BJ (cell line): ENCODE results near the gene CYP46A1. TPM values are rescaled to one million over a fixed set of nuclear protein-coding genes. Genes with fewer than 3 reads are reported as not detected.
"Not testable (repeated sequence)": the region's sequence is repeated elsewhere in the genome, so short reads cannot be mapped to it uniquely, and the experiment has no call there.

Source experiments
- CTCF ChIA-PET: fragments of 350-600 bp; formaldehyde crosslinking; extraction: SDS; loops from one replicate; lab custom pipeline; 2021; ENCODE audit warnings: antibody characterized with exemption, inconsistent platforms; lab: Yijun Ruan, JAX
- POLR2A ChIA-PET: fragments of 300-600 bp; sonication (Branson Sonifier 250); formaldehyde crosslinking; extraction: SDS; loops from one replicate; lab custom pipeline; 2021; ENCODE audit warnings: antibody characterized with exemption; lab: Charles Lee
- DNase-seq: peaks from one replicate; pipeline ENCODE4 v3.0.0-alpha.2; 2011; ENCODE audit warnings: low read depth
- H3K27me3 ChIP-seq: 2 replicates; pipeline ENCODE4 v1.6.0; 2011; ENCODE audit warnings: low read length; ENCODE audit not compliant: control insufficient read depth, insufficient read depth
- H3K36me3 ChIP-seq: 2 replicates; pipeline ENCODE4 v1.5.1; 2011; ENCODE audit warnings: low read length; ENCODE audit not compliant: control insufficient read depth, insufficient read depth
- H3K4me3 ChIP-seq: 2 replicates; pipeline ENCODE4 v1.5.1; 2011; ENCODE audit warnings: low read depth, mild to moderate bottlenecking, control low read depth, low read length
- CTCF ChIP-seq: IDR thresholded peaks from 2 replicates; pipeline ENCODE4 v1.5.1; 2011; ENCODE audit warnings: low read depth, mild to moderate bottlenecking, control low read depth, inconsistent platforms, low read length, moderate library complexity; ENCODE audit not compliant: insufficient read depth
- polyA plus RNA-seq: library from polyadenylated mRNA; depleted of rRNA; stranded (reverse); fragments of >200 nt; gene quantifications from 2 replicates; pipeline ENCODE4 v1.2.3, GENCODE V29; 2011

Gene CYP46A1
- polyA plus RNA-seq, 1 experiment = 0.06 TPM

DNA sequence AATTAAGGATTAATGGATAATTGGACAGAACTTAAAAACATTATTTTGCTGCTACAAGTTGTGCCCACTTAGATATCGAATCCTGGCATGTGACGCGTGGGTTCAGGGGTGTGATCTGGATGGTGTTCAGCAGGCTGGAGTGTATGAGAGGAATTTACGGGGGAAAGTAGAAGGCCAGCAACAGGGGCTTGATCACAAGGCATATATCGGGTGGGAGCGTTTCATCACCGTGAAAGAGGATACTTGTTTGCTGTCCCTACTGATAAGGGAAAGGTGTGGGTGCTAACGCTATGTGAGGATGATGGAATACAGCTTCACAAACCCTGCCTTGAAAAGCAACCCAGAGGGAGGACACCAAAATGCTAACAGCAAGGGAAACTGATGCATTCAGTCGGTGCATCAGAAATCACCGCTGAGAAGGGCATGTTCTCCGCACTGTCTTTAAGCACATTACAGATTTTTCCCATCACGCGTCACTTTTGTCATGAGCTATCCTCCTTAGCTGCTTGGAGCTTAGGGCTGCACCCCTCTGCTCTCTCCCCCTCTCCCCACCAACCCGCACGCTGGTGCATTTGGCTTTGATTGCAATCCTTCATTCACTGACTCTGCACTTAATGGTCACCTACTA, 25.8 kb upstream of the CYP46A1 start:
- POLR2A ChIA-PET = no interaction called here
- DNase-seq = no peak
- Histone ChIP-seq H3K4me3 (no peak overlapping the region), H3K27me3 (peaks cover 1% of the 10 kb centered on the region; the same call in 1 of the 2 replicates), H3K36me3 (no peaks in the 10 kb centered on the region)
- no peak for TF ChIP-seq CTCF
- CTCF ChIA-PET = interaction anchor here (1.2 kb wide), 1 partner anchor 10 kb away, joined by 3 read pairs; no protein-coding TSS in a partner anchor

GRCh38 chr14:99659333-99659741, 24.8 kb upstream of the CYP46A1 start:
- Histone ChIP-seq H3K4me3 (no peak overlapping the region), H3K36me3 (no peaks in the 10 kb centered on the region), H3K27me3 (peaks cover 1% of the 10 kb centered on the region; the same call in 1 of the 2 replicates)
- POLR2A ChIA-PET = no interaction called here
- TF ChIP-seq CTCF = no peak
- CTCF ChIA-PET = no interaction called here
- DNase-seq = no peak

- no peak for DNase-seq
- ChIA-PET CTCF (no interaction called here), POLR2A (no interaction called here)
- no peak for TF ChIP-seq CTCF
- no peaks in the 10 kb centered on the region for H3K36me3 ChIP-seq
- peaks cover 1% of the 10 kb centered on the region; the same call in 1 of the 2 replicates for H3K27me3 ChIP-seq
- no peak overlapping the region for H3K4me3 ChIP-seq
Measured at GRCh38 chr14:99660006-99660566, 24.0 kb upstream of the CYP46A1 start.

- H3K27me3 ChIP-seq = peaks cover 1% of the 10 kb centered on the region; the same call in 1 of the 2 replicates
- ChIA-PET CTCF (interaction anchor here (0.6 to 1.6 kb wide), 2 partner anchors 17 to 226 kb away, joined by 3 to 4 read pairs; no protein-coding TSS in a partner anchor), POLR2A (no interaction called here)
- H3K4me3 ChIP-seq = no peak overlapping the region
- H3K36me3 ChIP-seq = no peaks in the 10 kb centered on the region
- no peak for DNase-seq
- TF ChIP-seq CTCF = no peak
Measured at GRCh38 chr14:99660794-99661193, 23.3 kb upstream of the CYP46A1 start.

DNA sequence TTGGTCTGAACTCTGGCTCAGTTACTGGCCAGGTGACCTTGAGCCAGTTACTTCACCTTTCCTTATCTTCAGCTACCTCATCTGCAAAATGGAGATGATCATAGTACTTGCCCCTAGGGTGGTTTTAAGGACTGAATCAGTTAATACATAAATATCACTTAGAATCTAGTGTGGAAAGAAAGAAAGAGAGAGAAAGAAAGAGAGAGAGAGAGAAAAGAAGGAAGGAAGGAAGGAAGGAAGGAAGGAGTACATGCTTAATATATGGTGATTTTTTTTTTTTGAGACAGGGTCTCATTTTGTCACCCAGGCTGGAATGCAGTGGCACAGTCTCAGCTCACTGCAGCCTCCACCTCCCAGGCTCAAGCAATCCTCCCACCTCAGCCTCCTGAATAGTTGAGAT, 22.9 kb upstream of the CYP46A1 start:
- CTCF ChIA-PET = interaction anchor here (0.6 to 1.6 kb wide), 2 partner anchors 16 to 226 kb away, joined by 3 to 4 read pairs; no protein-coding TSS in a partner anchor
- H3K4me3 ChIP-seq, H3K27me3 ChIP-seq, H3K36me3 ChIP-seq, DNase-seq, POLR2A ChIA-PET: not testable (repeated sequence)

GRCh38 chr14:99662846-99663245, 21.3 kb upstream of the CYP46A1 start:
- Histone ChIP-seq H3K27me3 (peaks cover 1% of the 10 kb centered on the region; the same call in 1 of the 2 replicates), H3K4me3 (no peak overlapping the region), H3K36me3 (no peaks in the 10 kb centered on the region)
- ChIA-PET POLR2A (no interaction called here), CTCF (no interaction called here)
- no peak for TF ChIP-seq CTCF
- DNase-seq = no peak
